Mesodermal cell (in vitro differentiated cells): Measurements from ENCODE around the gene TLDC2.
"Not testable (repeated sequence)": the region's sequence is repeated elsewhere in the genome, so short reads cannot be mapped to it uniquely, and the experiment has no call there.

ENCODE experiments used
- H3K27ac ChIP-seq: 2 replicates; pipeline ENCODE4 v1.7.0; 2013; ENCODE audit warnings: mild to moderate bottlenecking, low read depth, low read length, moderate library complexity; ENCODE audit not compliant: severe bottlenecking
- H3K36me3 ChIP-seq: 2 replicates; pipeline ENCODE4 v1.7.1; 2013; ENCODE audit warnings: mild to moderate bottlenecking, low read length, moderate library complexity; ENCODE audit not compliant: control insufficient read depth, insufficient read depth
- H3K4me1 ChIP-seq: one replicate; pipeline ENCODE4 v1.7.1; 2013; ENCODE audit warnings: mild to moderate bottlenecking, low read length; ENCODE audit not compliant: insufficient read depth, control insufficient read depth, poor library complexity, severe bottlenecking
- H3K4me3 ChIP-seq: 2 replicates; pipeline ENCODE4 v1.7.0; 2013; ENCODE audit warnings: low read length, control low read depth, mild to moderate bottlenecking; ENCODE audit not compliant: insufficient read depth, poor library complexity, severe bottlenecking; ENCODE audit errors: extremely low read depth
- H3K9me3 ChIP-seq: 2 replicates; pipeline ENCODE4 v1.7.1; 2013; ENCODE audit warnings: mild to moderate bottlenecking, low read length, moderate library complexity; ENCODE audit not compliant: control insufficient read depth
- WGBS, 2 experiments: methylation state at CpG; one replicate each; pipeline ENCODE4 v1.1.5; 2013; ENCODE audit warnings: missing lambda C conversion rate in 2 of 2; ENCODE audit not compliant: insufficient coverage in 2 of 2; 5-methylcytosine and 5-hydroxymethylcytosine counted together

Gene TLDC2

GRCh38 chr20:36917943-36918342, 42.0 kb downstream of the TLDC2 start:
- no peak overlapping the region for H3K27ac ChIP-seq
- no peak overlapping the region for H3K4me3 ChIP-seq
- H3K9me3 ChIP-seq, result no peaks in the 10 kb centered on the region
- no peaks in the 10 kb centered on the region for H3K4me1 ChIP-seq
- no peaks in the 10 kb centered on the region for H3K36me3 ChIP-seq

GRCh38 chr20:36919715-36920333, 43.9 kb downstream of the TLDC2 start:
- Histone ChIP-seq H3K4me3 (no peak overlapping the region), H3K36me3 (no peaks in the 10 kb centered on the region), H3K4me1 (no peaks in the 10 kb centered on the region), H3K9me3 (no peaks in the 10 kb centered on the region), H3K27ac (no peak overlapping the region)
- WGBS, 2 experiments, result no CpG with 5 or more reads among the region's 2 CpGs

GRCh38 chr20:36920334-36920730, 44.4 kb downstream of the TLDC2 start:
- H3K4me1 ChIP-seq, result no peaks in the 10 kb centered on the region
- WGBS, 2 experiments, result 86 to 90% methylated on average over 5 of the region's 8 CpGs
- no peaks in the 10 kb centered on the region for H3K36me3 ChIP-seq
- no peak overlapping the region for H3K4me3 ChIP-seq
- H3K9me3 ChIP-seq, result no peaks in the 10 kb centered on the region
- H3K27ac ChIP-seq, result no peak overlapping the region

GRCh38 chr20:36924167-36925045, 48.5 kb downstream of the TLDC2 start:
- no peak overlapping the region for H3K4me3 ChIP-seq
- 85 to 93% methylated on average over 8 of the region's 9 CpGs for WGBS, 2 experiments
- no peak overlapping the region for H3K27ac ChIP-seq
- no peaks in the 10 kb centered on the region for H3K9me3 ChIP-seq
- no peaks in the 10 kb centered on the region for H3K4me1 ChIP-seq
- no peaks in the 10 kb centered on the region for H3K36me3 ChIP-seq

- H3K4me3 ChIP-seq, result no peak overlapping the region
Measured at GRCh38 chr20:36925234-36925633, 49.3 kb downstream of the TLDC2 start.

GRCh38 chr20:36926653-36927200, 50.8 kb downstream of the TLDC2 start:
- Histone ChIP-seq H3K36me3 (no peaks in the 10 kb centered on the region), H3K27ac (no peak overlapping the region), H3K4me3 (no peak overlapping the region), H3K4me1 (no peaks in the 10 kb centered on the region), H3K9me3 (no peaks in the 10 kb centered on the region)
- no CpG with 5 or more reads among the region's 6 CpGs for WGBS, 2 experiments

More at GRCh38 chr20:36925234-36925633, 49.3 kb downstream of the TLDC2 start:
- Histone ChIP-seq H3K9me3 (no peaks in the 10 kb centered on the region), H3K27ac (no peak overlapping the region), H3K4me1 (no peaks in the 10 kb centered on the region), H3K36me3 (no peaks in the 10 kb centered on the region)
- 78 to 93% methylated on average over 2 of the region's 2 CpGs for WGBS, 2 experiments

- no peak overlapping the region for H3K27ac ChIP-seq
- 100% methylated on average over 1 of the region's 1 CpG; no CpG with 5 or more reads in 1 of the 2 experiments for WGBS, 2 experiments
- no peaks in the 10 kb centered on the region for H3K9me3 ChIP-seq
- no peaks in the 10 kb centered on the region for H3K36me3 ChIP-seq
- H3K4me3 ChIP-seq, result no peak overlapping the region
- H3K4me1 ChIP-seq, result no peaks in the 10 kb centered on the region
Measured at GRCh38 chr20:36927704-36928103, 51.8 kb downstream of the TLDC2 start.

- 94 to 97% methylated on average over 3 of the region's 6 CpGs for WGBS, 2 experiments
Measured at GRCh38 chr20:36929290-36929689, 53.4 kb downstream of the TLDC2 start.

GRCh38 chr20:36929691-36930090, 53.8 kb downstream of the TLDC2 start:
- no peaks in the 10 kb centered on the region for H3K36me3 ChIP-seq
- WGBS, 2 experiments, result 100% methylated on average over 2 to 3 of the region's 6 CpGs
- H3K4me3 ChIP-seq, result no peak overlapping the region
- H3K27ac ChIP-seq, result no peak overlapping the region
- H3K4me1 ChIP-seq, result no peaks in the 10 kb centered on the region
- H3K9me3 ChIP-seq, result no peaks in the 10 kb centered on the region

More at GRCh38 chr20:36929290-36929689, 53.4 kb downstream of the TLDC2 start:
- Histone ChIP-seq H3K9me3 (no peaks in the 10 kb centered on the region), H3K36me3 (no peaks in the 10 kb centered on the region), H3K27ac (no peak overlapping the region), H3K4me3 (no peak overlapping the region), H3K4me1 (no peaks in the 10 kb centered on the region)

- not testable (repeated sequence) for H3K36me3 ChIP-seq, H3K27ac ChIP-seq, H3K4me1 ChIP-seq, H3K9me3 ChIP-seq, H3K4me3 ChIP-seq
- WGBS, 2 experiments, result 95 to 100% methylated on average over 2 to 9 of the region's 12 CpGs
Measured at GRCh38 chr20:36932067-36932466, 56.1 kb downstream of the TLDC2 start.
